Psoas muscle (tissue), 8 donors: ENCODE measurements around the gene TRMT2A. TPM values are rescaled to one million over a fixed set of nuclear protein-coding genes. Genes with fewer than 3 reads are reported as not detected.
A peak's percentile ranks its signal among the peaks of the same experiment; 100 is the strongest.

Experiments
- ATAC-seq, 4 donors: fragments of 200-7000 bp; cut with Tn5 transposase; one replicate each; pipeline ENCODE4 v1.9.1; 2020; ENCODE audit warnings: moderate library complexity in 3 of 4, mild to moderate bottlenecking in 2 of 4
- DNase-seq, 2 donors: peaks; one replicate each; pipeline ENCODE4 v3.0.0-alpha.2; 2020
- H3K27ac ChIP-seq: fragments of 200-600 bp; one replicate; pipeline ENCODE4 v1.8.0; 2022
- H3K27me3 ChIP-seq, 3 donors: fragments of 200-600 bp in 1 of 3; one replicate each; pipeline versions ENCODE4 v1.6.1 to v1.8.0; 2013 to 2022; ENCODE audit warnings: low read length in 2 of 3, mild to moderate bottlenecking in 2 of 3, moderate library complexity in 1 of 3; ENCODE audit not compliant: insufficient read depth in 3 of 3
- H3K36me3 ChIP-seq, 2 donors: fragments of 200-600 bp in 1 of 2; one replicate each; pipeline versions ENCODE4 v1.6.1 to v1.8.0; 2013 to 2022; ENCODE audit warnings: low read depth in 1 of 2, mild to moderate bottlenecking in 1 of 2, moderate library complexity in 1 of 2; ENCODE audit not compliant: insufficient read depth in 1 of 2
- H3K4me1 ChIP-seq: fragments of 200-600 bp; one replicate; pipeline ENCODE4 v1.8.0; 2022
- H3K4me3 ChIP-seq: fragments of 200-600 bp; one replicate; pipeline ENCODE4 v1.8.0; 2022; ENCODE audit warnings: mild to moderate bottlenecking
- H3K9me3 ChIP-seq: fragments of 200-600 bp; one replicate; pipeline ENCODE4 v1.8.0; 2022
- WGBS, 3 donors: extraction: QIAGEN DNeasy Blood & Tissue Kit; methylation state at CpG; one replicate each; pipeline versions ENCODE4 v1.1.6 to v1.1.7; 2013; 5-methylcytosine and 5-hydroxymethylcytosine counted together
- intact Hi-C, 2 donors: fragments of 100-400 bp; cut with DNase I; formaldehyde crosslinking; loops; one replicate each; pipeline versions ENCODE4 v1.11.0 to v1.14.2; 2022
- polyA plus RNA-seq, 3 donors: library from polyadenylated mRNA; stranded (reverse); fragments of 200-250 nt; gene quantifications; one replicate each; pipeline ENCODE4 v1.2.3, GENCODE V29; 2013
- total RNA-seq, 4 donors: library from RNA; stranded (reverse); fragmentation: NEBNext Ultra II Directional in 2 of 4; extraction: Animal tissue kit (Norgen Biotek cat#: 25700) in 2 of 4; gene quantifications; one replicate each; pipeline versions ENCODE4 v1.2.1 to v1.2.4, GENCODE V29; 2021 to 2023
- TF ChIP-seq, protein P1 (sequence below): fragments of 200-600 bp; IDR thresholded peaks from one replicate; pipeline ENCODE4 v1.8.0; 2022; ENCODE audit warnings: antibody characterized with exemption
- donor health status: healthy with polysubstance abuse.
- donor health status: DM: no; HTN: no; CAD: no; lungs with moderate emphysema.
- donor health status: Bipolar disorder and iron deficiency.
- donor health status: healthy.
- donor health status: DM: yes; HTN: yes; CAD: no.
- donor health status: DM: no; HTN: no; CAD: no.
- donor health status: DM: no; HTN: no; CAD: no.
- donor health status: DM: yes; HTN: yes; CAD: no.

The TRMT2A gene
- total and polyA plus RNA-seq, 7 donors = 20.5 to 34.1 (median 26.7) TPM

DNA sequence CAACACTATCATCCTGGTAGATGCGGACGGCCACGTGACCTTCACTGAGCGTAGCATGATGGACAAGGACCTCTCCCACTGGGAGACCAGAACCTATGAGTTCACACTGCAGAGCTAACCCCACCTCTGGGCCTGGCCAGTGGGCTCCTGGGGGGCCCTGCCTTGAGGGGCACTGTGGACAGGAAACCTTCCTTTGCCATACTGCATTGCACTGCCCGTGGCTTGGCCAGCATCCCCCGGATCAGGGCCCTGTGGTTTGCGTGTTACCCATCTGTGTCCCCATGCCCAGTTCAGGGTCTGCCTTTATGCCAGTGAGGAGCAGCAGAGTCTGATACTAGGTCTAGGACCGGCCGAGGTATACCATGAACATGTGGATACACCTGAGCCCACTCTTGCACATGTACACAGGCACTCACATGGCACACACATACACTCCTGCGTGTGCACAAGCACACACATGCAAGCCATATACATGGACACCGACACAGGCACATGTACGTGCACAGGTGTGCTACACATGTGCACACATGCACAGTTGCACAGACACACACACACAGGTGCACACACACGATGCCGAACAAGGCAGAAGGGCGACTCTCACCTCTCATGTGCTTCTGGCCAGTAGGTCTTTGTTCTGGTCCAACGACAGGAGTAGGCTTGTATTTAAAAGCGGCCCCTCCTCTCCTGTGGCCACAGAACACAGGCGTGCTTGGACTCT, 52.3 kb downstream of the TRMT2A start:
- Histone ChIP-seq H3K4me3 (no peak overlapping the region), H3K4me1 (peaks cover 10% of the 10 kb centered on the region), H3K27me3 (no peaks in the 10 kb centered on the region), H3K27ac (peak overlapping the region; percentile 77), H3K36me3 (peaks cover 0 to 41% of the 10 kb centered on the region in 2 donors), H3K9me3 (no peaks in the 10 kb centered on the region)
- intact Hi-C loops = no loop called here
- TF ChIP-seq, protein P1, sequence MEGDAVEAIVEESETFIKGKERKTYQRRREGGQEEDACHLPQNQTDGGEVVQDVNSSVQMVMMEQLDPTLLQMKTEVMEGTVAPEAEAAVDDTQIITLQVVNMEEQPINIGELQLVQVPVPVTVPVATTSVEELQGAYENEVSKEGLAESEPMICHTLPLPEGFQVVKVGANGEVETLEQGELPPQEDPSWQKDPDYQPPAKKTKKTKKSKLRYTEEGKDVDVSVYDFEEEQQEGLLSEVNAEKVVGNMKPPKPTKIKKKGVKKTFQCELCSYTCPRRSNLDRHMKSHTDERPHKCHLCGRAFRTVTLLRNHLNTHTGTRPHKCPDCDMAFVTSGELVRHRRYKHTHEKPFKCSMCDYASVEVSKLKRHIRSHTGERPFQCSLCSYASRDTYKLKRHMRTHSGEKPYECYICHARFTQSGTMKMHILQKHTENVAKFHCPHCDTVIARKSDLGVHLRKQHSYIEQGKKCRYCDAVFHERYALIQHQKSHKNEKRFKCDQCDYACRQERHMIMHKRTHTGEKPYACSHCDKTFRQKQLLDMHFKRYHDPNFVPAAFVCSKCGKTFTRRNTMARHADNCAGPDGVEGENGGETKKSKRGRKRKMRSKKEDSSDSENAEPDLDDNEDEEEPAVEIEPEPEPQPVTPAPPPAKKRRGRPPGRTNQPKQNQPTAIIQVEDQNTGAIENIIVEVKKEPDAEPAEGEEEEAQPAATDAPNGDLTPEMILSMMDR = no peak
- DNase-seq (no peak), ATAC-seq (no peak)
- 88 to 94% (median 90%) methylated on average over 18 of the region's 18 CpGs for WGBS, 3 donors

DNA sequence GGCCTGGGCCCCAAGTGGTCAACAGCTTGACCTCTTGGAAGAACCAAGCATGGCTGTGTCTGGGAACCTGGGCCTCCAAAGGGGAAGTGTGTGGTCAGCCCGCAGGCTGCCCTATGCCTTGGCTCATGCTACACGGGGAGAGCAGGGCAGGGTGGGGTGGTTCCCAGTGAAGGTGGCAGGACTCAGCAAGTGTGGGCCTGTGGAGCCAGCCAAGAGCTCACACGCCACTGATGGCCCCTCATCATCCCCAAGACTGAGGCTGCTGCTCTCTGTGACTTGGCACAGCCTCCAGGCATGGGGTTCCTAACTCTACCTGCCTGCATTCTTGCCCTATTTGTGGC, 52.9 kb downstream of the TRMT2A start:
- intact Hi-C loops = no loop called here
- WGBS, 3 donors = 76 to 97% (median 80%) methylated on average over 3 of the region's 3 CpGs
- DNase-seq (no peak), ATAC-seq (peak in 3 of 4 donors; percentile 3 to 15 (median 7))
- H3K9me3 ChIP-seq = no peaks in the 10 kb centered on the region
- H3K27me3 ChIP-seq = no peaks in the 10 kb centered on the region
- H3K4me1 ChIP-seq = peaks cover 10% of the 10 kb centered on the region
- H3K4me3 ChIP-seq = no peak overlapping the region
- H3K27ac ChIP-seq = peak overlapping the region; percentile 77
- H3K36me3 ChIP-seq = peaks cover 0 to 44% of the 10 kb centered on the region in 2 donors
- TF ChIP-seq, protein P1 = no peak

DNA sequence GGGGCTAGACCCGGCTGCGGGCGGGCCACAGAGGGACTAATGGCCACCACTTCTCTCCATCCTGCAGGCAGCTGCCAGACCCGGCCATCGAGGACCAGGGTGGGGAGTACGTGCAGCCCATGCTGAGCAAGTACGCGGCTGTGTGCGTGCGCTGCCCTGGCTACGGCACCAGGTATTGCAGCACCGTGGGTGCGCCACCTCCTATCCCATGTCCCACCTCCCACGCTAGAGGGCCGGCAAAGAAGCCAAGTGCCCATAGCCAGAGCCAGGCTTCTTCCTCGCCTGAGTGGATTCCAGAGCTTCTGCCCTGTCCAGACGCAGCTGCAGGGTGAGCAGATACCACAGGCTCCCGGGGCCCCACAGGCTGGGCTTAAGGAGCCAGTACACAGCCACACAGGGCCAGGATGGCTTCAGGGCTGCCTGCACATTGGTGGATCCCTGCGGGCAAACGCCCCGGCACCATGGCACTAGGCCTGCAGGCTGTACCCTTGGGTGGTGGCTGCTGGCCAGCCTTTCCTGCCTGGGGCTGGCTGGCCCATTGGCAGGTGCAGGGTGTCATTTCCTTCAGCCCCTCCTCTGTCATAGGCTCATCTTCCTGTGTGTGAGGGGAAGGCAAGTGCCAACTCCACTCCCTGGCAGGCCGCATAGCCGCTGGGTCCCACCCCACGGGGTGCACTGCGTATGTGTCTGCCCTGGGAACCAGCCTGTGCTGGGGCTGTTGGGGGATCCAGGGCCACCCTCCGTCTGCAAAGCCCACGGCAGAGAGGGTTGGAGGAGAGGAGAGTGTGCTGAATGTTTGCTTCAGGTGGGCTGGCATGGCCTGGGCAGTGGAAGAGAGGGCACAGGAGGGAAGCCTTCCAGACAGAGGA, 53.5 kb downstream of the TRMT2A start:
- intact Hi-C loops = no loop called here
- peak; percentile 79 to 92 (median 88) for ATAC-seq

DNA sequence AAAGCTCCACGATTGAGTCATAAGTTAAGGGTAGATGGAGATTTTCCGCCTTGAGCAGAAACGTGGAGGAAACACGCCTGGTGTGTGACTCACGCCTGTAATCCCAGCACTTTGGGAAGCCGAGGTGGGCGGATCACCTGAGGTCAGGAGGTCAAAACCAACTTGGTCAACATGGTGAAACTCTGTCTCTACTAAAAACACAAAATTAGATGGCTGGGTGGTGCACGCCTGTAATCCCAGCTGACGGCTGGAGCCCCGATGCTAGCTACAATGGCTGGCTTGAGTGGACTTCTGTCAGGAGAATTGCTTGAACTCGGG, 54.3 kb downstream of the TRMT2A start:
- H3K36me3 ChIP-seq = peaks cover 0 to 56% of the 10 kb centered on the region in 2 donors
- peak overlapping the region; percentile 77 for H3K27ac ChIP-seq
- intact Hi-C loops = no loop called here
- no peaks in the 10 kb centered on the region for H3K9me3 ChIP-seq
- no peak overlapping the region for H3K4me3 ChIP-seq
- no peaks in the 10 kb centered on the region for H3K27me3 ChIP-seq
- 67 to 74% (median 74%) methylated on average over 11 of the region's 11 CpGs for WGBS, 3 donors
- DNase-seq (no peak), ATAC-seq (no peak)
- TF ChIP-seq, protein P1 = no peak
- H3K4me1 ChIP-seq = peaks cover 10% of the 10 kb centered on the region

More for the DNA sequence above, 53.5 kb downstream of the TRMT2A start:
- peak overlapping the region; percentile 77 for H3K27ac ChIP-seq
- H3K36me3 ChIP-seq = peaks cover 0 to 50% of the 10 kb centered on the region in 2 donors
- TF ChIP-seq, protein P1 = no peak
- H3K4me1 ChIP-seq = peaks cover 10% of the 10 kb centered on the region
- DNase-seq = peak; percentile 44 to 82
- WGBS, 3 donors = 41 to 62% (median 48%) methylated on average over 27 of the region's 27 CpGs
- no peaks in the 10 kb centered on the region for H3K27me3 ChIP-seq
- no peak overlapping the region for H3K4me3 ChIP-seq
- H3K9me3 ChIP-seq = no peaks in the 10 kb centered on the region
